ENCODE results near the gene TRMT1.
A peak's percentile ranks its signal among the peaks of the same experiment; 100 is the strongest.

The TRMT1 gene

GRCh38 chr19:13121551-13122274 lies 5.2 kb upstream of the TRMT1 start:
- Histone ChIP-seq H3K27me3 (ENCODE audit: control insufficient read depth in 1 of 2, insufficient read depth in 1 of 2, low read length in 2 of 2) (no peaks in the 10 kb centered on the region), H3K18ac (ENCODE audit: low read depth in 1 of 2, low read length in 2 of 2) (no peak overlapping the region), H4K8ac (ENCODE audit: low read length) (no peak overlapping the region), H3K14ac (ENCODE audit: low read length in 2 of 2) (no peak overlapping the region), H3K79me1 (replicated peaks; ENCODE audit: low read length, poor library complexity, severe bottlenecking) (peaks cover 7% of the 10 kb centered on the region), H2AK5ac (ENCODE audit: low read length, severe bottlenecking) (peak overlapping the region; percentile 33), H3K9ac (ENCODE audit: low read length) (peak overlapping the region; percentile 89), H2BK12ac (ENCODE audit: low read length in 2 of 2) (no peak overlapping the region), H3K4me1 (ENCODE audit: control insufficient read depth, insufficient read depth, low read depth, low read length) (peaks cover 38% of the 10 kb centered on the region), H3K27ac (ENCODE audit: low read length, poor library complexity, severe bottlenecking) (no peak overlapping the region), H4K91ac (ENCODE audit: low read length) (no peak overlapping the region), H3K23ac (ENCODE audit: low read length in 2 of 2) (no peak overlapping the region), H2AFZ (ENCODE audit: low read depth, low read length) (no peak overlapping the region), H2BK5ac (ENCODE audit: low read depth, low read length, poor library complexity, severe bottlenecking) (no peak overlapping the region), H2BK15ac (ENCODE audit: low read depth, poor library complexity, severe bottlenecking) (no peak overlapping the region), H3K9me3 (ENCODE audit: control insufficient read depth, low read length) (no peaks in the 10 kb centered on the region), H3K4me3 (ENCODE audit: insufficient read depth in 1 of 2, low read depth in 1 of 2, low read length in 2 of 2) (no peak overlapping the region), H3K4ac (ENCODE audit: low read depth in 1 of 2, low read length in 2 of 2) (no peak overlapping the region), H3K36me3 (ENCODE audit: control insufficient read depth in 1 of 2, insufficient read depth in 2 of 2, low read depth in 1 of 2, low read length in 2 of 2) (peaks cover 14 to 37% of the 10 kb centered on the region in 2 experiments), H3K4me2 (ENCODE audit: low read length, poor library complexity, severe bottlenecking) (no peak overlapping the region), H2BK120ac (ENCODE audit: low read depth, low read length) (no peak overlapping the region)
- no peak for DNase-seq
- WGBS, result 89% methylated on average over 18 of the region's 18 CpGs

GRCh38 chr19:13120817-13121216 lies 4.3 kb upstream of the TRMT1 start:
- Histone ChIP-seq H4K91ac (ENCODE audit: low read length) (no peak overlapping the region), H3K18ac (ENCODE audit: low read depth in 1 of 2, low read length in 2 of 2) (no peak overlapping the region), H3K27ac (ENCODE audit: low read length, poor library complexity, severe bottlenecking) (peak overlapping the region; percentile 42), H3K4me2 (ENCODE audit: low read length, poor library complexity, severe bottlenecking) (peak overlapping the region; percentile 30), H2AK5ac (ENCODE audit: low read length, severe bottlenecking) (no peak overlapping the region), H3K4ac (ENCODE audit: low read depth in 1 of 2, low read length in 2 of 2) (no peak overlapping the region), H3K4me1 (ENCODE audit: control insufficient read depth, insufficient read depth, low read depth, low read length) (peaks cover 40% of the 10 kb centered on the region), H3K14ac (ENCODE audit: low read length in 2 of 2) (no peak overlapping the region), H3K4me3 (ENCODE audit: insufficient read depth in 1 of 2, low read depth in 1 of 2, low read length in 2 of 2) (peak overlapping the region in 1 of 2 experiments; percentile 86), H3K27me3 (ENCODE audit: control insufficient read depth in 1 of 2, insufficient read depth in 1 of 2, low read length in 2 of 2) (no peaks in the 10 kb centered on the region), H2BK12ac (ENCODE audit: low read length in 2 of 2) (no peak overlapping the region), H3K36me3 (ENCODE audit: control insufficient read depth in 1 of 2, insufficient read depth in 2 of 2, low read depth in 1 of 2, low read length in 2 of 2) (peaks cover 9 to 30% of the 10 kb centered on the region in 2 experiments), H3K9ac (ENCODE audit: low read length) (peak overlapping the region; percentile 89), H2BK5ac (ENCODE audit: low read depth, low read length, poor library complexity, severe bottlenecking) (no peak overlapping the region), H3K79me1 (replicated peaks; ENCODE audit: low read length, poor library complexity, severe bottlenecking) (peaks cover 6% of the 10 kb centered on the region), H2BK15ac (ENCODE audit: low read depth, poor library complexity, severe bottlenecking) (no peak overlapping the region), H2AFZ (ENCODE audit: low read depth, low read length) (no peak overlapping the region), H3K9me3 (ENCODE audit: control insufficient read depth, low read length) (no peaks in the 10 kb centered on the region), H4K8ac (ENCODE audit: low read length) (no peak overlapping the region), H2BK120ac (ENCODE audit: low read depth, low read length) (no peak overlapping the region), H3K23ac (ENCODE audit: low read length in 2 of 2) (no peak overlapping the region)
- DNase-seq, result peak; percentile 46
- 72% methylated on average over 7 of the region's 10 CpGs for WGBS

GRCh38 chr19:13120031-13120430 lies 3.5 kb upstream of the TRMT1 start:
- Histone ChIP-seq H3K27me3 (ENCODE audit: control insufficient read depth in 1 of 2, insufficient read depth in 1 of 2, low read length in 2 of 2) (no peaks in the 10 kb centered on the region), H2BK12ac (ENCODE audit: low read length in 2 of 2) (no peak overlapping the region), H3K4me3 (ENCODE audit: insufficient read depth in 1 of 2, low read depth in 1 of 2, low read length in 2 of 2) (peak overlapping the region in 1 of 2 experiments; percentile 86), H3K36me3 (ENCODE audit: control insufficient read depth in 1 of 2, insufficient read depth in 2 of 2, low read depth in 1 of 2, low read length in 2 of 2) (peaks cover 10 to 33% of the 10 kb centered on the region in 2 experiments), H3K79me1 (replicated peaks; ENCODE audit: low read length, poor library complexity, severe bottlenecking) (peaks cover 13% of the 10 kb centered on the region), H3K4ac (ENCODE audit: low read depth in 1 of 2, low read length in 2 of 2) (no peak overlapping the region), H2AK5ac (ENCODE audit: low read length, severe bottlenecking) (peak overlapping the region; percentile 24), H3K4me2 (ENCODE audit: low read length, poor library complexity, severe bottlenecking) (peak overlapping the region; percentile 16), H2BK120ac (ENCODE audit: low read depth, low read length) (no peak overlapping the region), H4K91ac (ENCODE audit: low read length) (no peak overlapping the region), H3K9me3 (ENCODE audit: control insufficient read depth, low read length) (no peaks in the 10 kb centered on the region), H2BK15ac (ENCODE audit: low read depth, poor library complexity, severe bottlenecking) (no peak overlapping the region), H3K27ac (ENCODE audit: low read length, poor library complexity, severe bottlenecking) (peak overlapping the region; percentile 54), H3K14ac (ENCODE audit: low read length in 2 of 2) (no peak overlapping the region), H2BK5ac (ENCODE audit: low read depth, low read length, poor library complexity, severe bottlenecking) (no peak overlapping the region), H3K18ac (ENCODE audit: low read depth in 1 of 2, low read length in 2 of 2) (no peak overlapping the region), H2AFZ (ENCODE audit: low read depth, low read length) (no peak overlapping the region), H3K9ac (ENCODE audit: low read length) (peak overlapping the region; percentile 89), H3K23ac (ENCODE audit: low read length in 2 of 2) (no peak overlapping the region), H3K4me1 (ENCODE audit: control insufficient read depth, insufficient read depth, low read depth, low read length) (peaks cover 48% of the 10 kb centered on the region), H4K8ac (ENCODE audit: low read length) (no peak overlapping the region)
- DNase-seq, result no peak
- 84% methylated on average over 9 of the region's 9 CpGs for WGBS

- WGBS, result 86% methylated on average over 8 of the region's 8 CpGs
- H4K91ac ChIP-seq (ENCODE audit: low read length), result no peak overlapping the region
- H2AK5ac ChIP-seq (ENCODE audit: low read length, severe bottlenecking), result peak overlapping the region; percentile 24
- H4K8ac ChIP-seq (ENCODE audit: low read length), result no peak overlapping the region
- H2BK12ac ChIP-seq (ENCODE audit: low read length in 2 of 2), result no peak overlapping the region
- H3K23ac ChIP-seq (ENCODE audit: low read length in 2 of 2), result no peak overlapping the region
- H3K4me3 ChIP-seq (ENCODE audit: insufficient read depth in 1 of 2, low read depth in 1 of 2, low read length in 2 of 2), result peak overlapping the region in 1 of 2 experiments; percentile 86
- no peaks in the 10 kb centered on the region for H3K9me3 ChIP-seq (ENCODE audit: control insufficient read depth, low read length)
- no peak overlapping the region for H2BK5ac ChIP-seq (ENCODE audit: low read depth, low read length, poor library complexity, severe bottlenecking)
- H3K79me1 ChIP-seq (replicated peaks; ENCODE audit: low read length, poor library complexity, severe bottlenecking), result peaks cover 14% of the 10 kb centered on the region
- H3K4me2 ChIP-seq (ENCODE audit: low read length, poor library complexity, severe bottlenecking), result peak overlapping the region; percentile 52
- H3K27ac ChIP-seq (ENCODE audit: low read length, poor library complexity, severe bottlenecking), result peak overlapping the region; percentile 57
- H2BK120ac ChIP-seq (ENCODE audit: low read depth, low read length), result no peak overlapping the region
- H3K14ac ChIP-seq (ENCODE audit: low read length in 2 of 2), result no peak overlapping the region
- no peak overlapping the region for H3K18ac ChIP-seq (ENCODE audit: low read depth in 1 of 2, low read length in 2 of 2)
- H3K4me1 ChIP-seq (ENCODE audit: control insufficient read depth, insufficient read depth, low read depth, low read length), result peaks cover 48% of the 10 kb centered on the region
- no peak overlapping the region for H2AFZ ChIP-seq (ENCODE audit: low read depth, low read length)
- H3K36me3 ChIP-seq (ENCODE audit: control insufficient read depth in 1 of 2, insufficient read depth in 2 of 2, low read depth in 1 of 2, low read length in 2 of 2), result peaks cover 14 to 31% of the 10 kb centered on the region in 2 experiments
- H3K27me3 ChIP-seq (ENCODE audit: control insufficient read depth in 1 of 2, insufficient read depth in 1 of 2, low read length in 2 of 2), result no peaks in the 10 kb centered on the region
- DNase-seq, result no peak
- H3K4ac ChIP-seq (ENCODE audit: low read depth in 1 of 2, low read length in 2 of 2), result peak overlapping the region in 1 of 2 experiments; percentile 17
- peak overlapping the region; percentile 89 for H3K9ac ChIP-seq (ENCODE audit: low read length)
- H2BK15ac ChIP-seq (ENCODE audit: low read depth, poor library complexity, severe bottlenecking), result no peak overlapping the region
Measured at GRCh38 chr19:13119627-13120026, 3.1 kb upstream of the TRMT1 start.
